H9 (cell line): Measurements from ENCODE around the gene MAGEE1. TPM values are rescaled to one million over a fixed set of nuclear protein-coding genes. Genes with fewer than 3 reads are reported as not detected.

Source experiments
- DNase-seq: peaks from one replicate; pipeline ENCODE4 v3.0.0-alpha.2; 2017
- H2AFZ ChIP-seq: one replicate; pipeline ENCODE4 v1.6.1; 2013; ENCODE audit warnings: mild to moderate bottlenecking, low read length, control low read depth, moderate library complexity
- H2AK5ac ChIP-seq: 2 replicates; pipeline ENCODE4 v1.6.1; 2013; ENCODE audit warnings: low read length, control low read depth, mixed read lengths; ENCODE audit not compliant: insufficient read length
- H2BK120ac ChIP-seq: one replicate; pipeline ENCODE4 v1.6.1; 2013; ENCODE audit warnings: low read depth, mild to moderate bottlenecking, low read length, control low read depth, inconsistent platforms; ENCODE audit not compliant: poor library complexity, severe bottlenecking
- H2BK12ac ChIP-seq: 2 replicates; pipeline ENCODE4 v1.6.1; 2013; ENCODE audit warnings: low read length, control low read depth, mixed read lengths, low read depth; ENCODE audit not compliant: insufficient read length
- H2BK15ac ChIP-seq: 2 replicates; pipeline ENCODE4 v1.6.1; 2013; ENCODE audit warnings: low read depth, low read length, control low read depth
- H2BK20ac ChIP-seq: one replicate; pipeline ENCODE4 v1.6.1; 2013; ENCODE audit warnings: low read depth, mild to moderate bottlenecking, low read length, control low read depth, inconsistent platforms; ENCODE audit not compliant: poor library complexity, severe bottlenecking
- H2BK5ac ChIP-seq: 2 replicates; pipeline ENCODE4 v1.6.1; 2013; ENCODE audit warnings: low read length, control low read depth, mixed read lengths; ENCODE audit not compliant: insufficient read length
- H3K14ac ChIP-seq: 2 replicates; pipeline ENCODE4 v1.6.1; 2013; ENCODE audit warnings: low read length, control low read depth; ENCODE audit not compliant: insufficient read depth
- H3K18ac ChIP-seq: 2 replicates; pipeline ENCODE4 v1.6.1; 2013; ENCODE audit warnings: low read depth, mild to moderate bottlenecking, mixed read lengths, low read length, control low read depth; ENCODE audit not compliant: insufficient read length
- H3K23ac ChIP-seq: 2 replicates; pipeline ENCODE4 v1.6.1; 2013; ENCODE audit warnings: low read length, control low read depth, mixed read lengths, low read depth; ENCODE audit not compliant: insufficient read length
- H3K23me2 ChIP-seq: 2 replicates; pipeline ENCODE4 v1.6.1; 2013; ENCODE audit warnings: low read depth, mild to moderate bottlenecking, mixed read lengths, low read length, control low read depth; ENCODE audit not compliant: insufficient read length, poor library complexity, severe bottlenecking
- H3K27ac ChIP-seq: 2 replicates; pipeline ENCODE4 v1.5.1; 2013; ENCODE audit warnings: low read length, control low read depth, mixed read lengths, low read depth; ENCODE audit not compliant: insufficient read length
- H3K27me3 ChIP-seq: 2 replicates; pipeline ENCODE4 v1.6.1; 2013; ENCODE audit warnings: low read length, control low read depth, inconsistent platforms; ENCODE audit not compliant: insufficient read depth
- H3K4ac ChIP-seq: 2 replicates; pipeline ENCODE4 v1.6.1; 2013; ENCODE audit warnings: low read depth, mild to moderate bottlenecking, control low read depth, inconsistent platforms, low read length, moderate library complexity
- H3K4me1 ChIP-seq: 2 replicates; pipeline ENCODE4 v1.6.1; 2013; ENCODE audit warnings: low read length, control low read depth, inconsistent platforms; ENCODE audit not compliant: insufficient read depth
- H3K4me2 ChIP-seq: 2 replicates; pipeline ENCODE4 v1.6.1; 2013; ENCODE audit warnings: low read length, control low read depth, mixed read lengths; ENCODE audit not compliant: insufficient read length, insufficient read depth
- H3K56ac ChIP-seq: 2 replicates; pipeline ENCODE4 v1.6.1; 2013; ENCODE audit warnings: low read depth, mild to moderate bottlenecking, mixed read lengths, low read length, control low read depth; ENCODE audit not compliant: insufficient read length
- H3K79me1 ChIP-seq: 2 replicates; pipeline ENCODE4 v1.6.1; 2013; ENCODE audit warnings: low read depth, mild to moderate bottlenecking, moderate library complexity, low read length, control low read depth, inconsistent platforms; ENCODE audit not compliant: insufficient read depth, poor library complexity, severe bottlenecking
- H3K79me2 ChIP-seq: 2 replicates; pipeline ENCODE4 v1.6.1; 2013; ENCODE audit warnings: low read length, control low read depth, inconsistent platforms; ENCODE audit not compliant: insufficient read depth
- H3K9ac ChIP-seq: 2 replicates; pipeline ENCODE4 v1.6.1; 2013; ENCODE audit warnings: low read length, control low read depth, mixed read lengths; ENCODE audit not compliant: insufficient read length; ENCODE audit errors: extremely low read depth
- H3K9me3 ChIP-seq: one replicate; pipeline ENCODE4 v1.6.1; 2013; ENCODE audit warnings: low read depth, low read length, inconsistent platforms; ENCODE audit not compliant: control insufficient read depth
- H3T11ph ChIP-seq: one replicate; pipeline ENCODE4 v1.6.1; 2013; ENCODE audit warnings: mild to moderate bottlenecking, low read length, control low read depth, inconsistent platforms
- H4K20me1 ChIP-seq: one replicate; pipeline ENCODE4 v1.6.1; 2013; ENCODE audit not compliant: control insufficient read depth, insufficient read length, insufficient read depth
- H4K5ac ChIP-seq: 2 replicates; pipeline ENCODE4 v1.6.1; 2013; ENCODE audit warnings: low read depth, mild to moderate bottlenecking, mixed read lengths, low read length, control low read depth; ENCODE audit not compliant: insufficient read length
- H4K8ac ChIP-seq: replicated peaks from 2 replicates; pipeline ENCODE4 v1.6.1; 2013; ENCODE audit warnings: low read length, control low read depth, mixed read lengths, low read depth; ENCODE audit not compliant: insufficient read length
- H4K91ac ChIP-seq: 2 replicates; pipeline ENCODE4 v1.6.1; 2013; ENCODE audit warnings: low read depth, mild to moderate bottlenecking, moderate library complexity, mixed read lengths, low read length, control low read depth; ENCODE audit not compliant: insufficient read length
- H3K27ac Mint-ChIP-seq, 3 experiments: 2 replicates in 2 of 3; 3 replicates in 1 of 3; pipeline ENCODE4 v1.8.0; 2020 to 2021; ENCODE audit warnings: mixed read lengths in 3 of 3, mild to moderate bottlenecking in 1 of 3, moderate library complexity in 1 of 3
- H3K27me3 Mint-ChIP-seq: 2 replicates; pipeline ENCODE4 v1.8.0; 2021; ENCODE audit warnings: low read depth, mild to moderate bottlenecking, moderate library complexity, mixed read lengths
- H3K36me3 Mint-ChIP-seq, 3 experiments: 2 replicates in 2 of 3; 3 replicates in 1 of 3; pipeline ENCODE4 v1.8.0; 2020 to 2021; ENCODE audit warnings: low read depth in 3 of 3, mixed read lengths in 3 of 3; ENCODE audit not compliant: insufficient read depth in 1 of 3
- H3K4me1 Mint-ChIP-seq, 2 experiments: 2 replicates each; pipeline ENCODE4 v1.8.0; 2020; ENCODE audit warnings: mixed read lengths in 2 of 2
- H3K4me3 Mint-ChIP-seq, 2 experiments: 2 replicates in 1 of 2; 3 replicates in 1 of 2; pipeline ENCODE4 v1.8.0; 2020 to 2021; ENCODE audit warnings: mild to moderate bottlenecking in 2 of 2, mixed read lengths in 2 of 2, moderate library complexity in 1 of 2
- H3K9me3 Mint-ChIP-seq, 2 experiments: 2 replicates in 1 of 2; 3 replicates in 1 of 2; pipeline ENCODE4 v1.8.0; 2020; ENCODE audit warnings: mild to moderate bottlenecking in 2 of 2, mixed read lengths in 2 of 2, moderate library complexity in 1 of 2
- WGBS: extraction: QIAGEN DNeasy Blood & Tissue Kit; methylation state at CpG from one replicate; pipeline ENCODE4 v1.1.7; 2013; ENCODE audit warnings: missing lambda C conversion rate, low lambda C conversion rate, mixed read lengths; ENCODE audit not compliant: insufficient read length; ENCODE audit errors: extremely low coverage; 5-methylcytosine and 5-hydroxymethylcytosine counted together
- total RNA-seq: library from RNA; stranded (reverse); gene quantifications from 2 replicates; pipeline ENCODE4 v1.2.1, GENCODE V29; 2021
- TF ChIP-seq, protein P1 (sequence below): fragments of 200-600 bp; sonication (generic); conservative IDR thresholded peaks from 3 replicates; pipeline ENCODE4 v1.8.0; 2021; ENCODE audit warnings: antibody characterized with exemption, mild to moderate bottlenecking

The MAGEE1 gene
- total RNA-seq, 1 experiment from 2014 or later: 4.2 TPM

DNA sequence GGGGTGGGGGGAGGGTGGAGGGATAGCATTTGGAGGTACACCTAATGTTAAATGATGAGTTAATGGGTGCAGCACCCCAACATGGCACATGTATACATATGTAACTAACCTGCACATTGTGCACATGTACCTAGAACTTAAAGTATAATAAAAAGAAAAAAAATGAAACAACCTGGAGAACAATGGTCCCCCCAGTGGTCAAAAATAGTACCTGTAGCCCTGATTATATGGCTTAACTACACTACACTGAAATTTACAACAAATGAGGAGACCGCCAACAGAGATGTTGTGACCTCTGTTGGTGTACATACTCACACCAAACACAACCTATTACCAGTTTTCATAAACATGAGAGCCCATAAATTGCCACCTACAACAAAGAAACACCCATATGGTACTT is 7.3 kb upstream of the MAGEE1 start:
- no peak overlapping the region for H3K18ac ChIP-seq
- H2BK12ac ChIP-seq: no peak overlapping the region
- H3K4me3 Mint-ChIP-seq: no peak overlapping the region
- H3K4me1 ChIP-seq: no peaks in the 10 kb centered on the region
- no peak overlapping the region for H3K9ac ChIP-seq
- no peak overlapping the region for H3K56ac ChIP-seq
- H3K23me2 ChIP-seq: no peaks in the 10 kb centered on the region
- WGBS: no CpG with 5 or more reads among the region's 1 CpG
- H3K36me3 Mint-ChIP-seq: peaks cover 0 to 5% (median 0%) of the 10 kb centered on the region in 3 experiments; a peak in 2 of 7 replicates
- H3K79me1 ChIP-seq: no peaks in the 10 kb centered on the region
- TF ChIP-seq, protein P1, sequence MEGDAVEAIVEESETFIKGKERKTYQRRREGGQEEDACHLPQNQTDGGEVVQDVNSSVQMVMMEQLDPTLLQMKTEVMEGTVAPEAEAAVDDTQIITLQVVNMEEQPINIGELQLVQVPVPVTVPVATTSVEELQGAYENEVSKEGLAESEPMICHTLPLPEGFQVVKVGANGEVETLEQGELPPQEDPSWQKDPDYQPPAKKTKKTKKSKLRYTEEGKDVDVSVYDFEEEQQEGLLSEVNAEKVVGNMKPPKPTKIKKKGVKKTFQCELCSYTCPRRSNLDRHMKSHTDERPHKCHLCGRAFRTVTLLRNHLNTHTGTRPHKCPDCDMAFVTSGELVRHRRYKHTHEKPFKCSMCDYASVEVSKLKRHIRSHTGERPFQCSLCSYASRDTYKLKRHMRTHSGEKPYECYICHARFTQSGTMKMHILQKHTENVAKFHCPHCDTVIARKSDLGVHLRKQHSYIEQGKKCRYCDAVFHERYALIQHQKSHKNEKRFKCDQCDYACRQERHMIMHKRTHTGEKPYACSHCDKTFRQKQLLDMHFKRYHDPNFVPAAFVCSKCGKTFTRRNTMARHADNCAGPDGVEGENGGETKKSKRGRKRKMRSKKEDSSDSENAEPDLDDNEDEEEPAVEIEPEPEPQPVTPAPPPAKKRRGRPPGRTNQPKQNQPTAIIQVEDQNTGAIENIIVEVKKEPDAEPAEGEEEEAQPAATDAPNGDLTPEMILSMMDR: peak; percentile 52
- H3K27me3 Mint-ChIP-seq: peaks cover 5% of the 10 kb centered on the region; the same call in 1 of the 2 replicates
- H3T11ph ChIP-seq: no peak overlapping the region
- no peak overlapping the region for H2BK120ac ChIP-seq
- H2AFZ ChIP-seq: no peak overlapping the region
- no peak overlapping the region for H2BK20ac ChIP-seq
- H2BK15ac ChIP-seq: no peak overlapping the region
- no peak overlapping the region for H3K4me2 ChIP-seq
- no peak overlapping the region for H3K4ac ChIP-seq
- H2BK5ac ChIP-seq: no peak overlapping the region
- peaks cover 26% of the 10 kb centered on the region for H3K9me3 ChIP-seq
- no peak overlapping the region for H4K8ac ChIP-seq
- H3K14ac ChIP-seq: no peak overlapping the region
- no peak for DNase-seq
- no peaks in the 10 kb centered on the region for H4K20me1 ChIP-seq
- H3K4me1 Mint-ChIP-seq: no peaks in the 10 kb centered on the region
- H3K27ac ChIP-seq: no peak overlapping the region
- peaks cover 69 to 75% of the 10 kb centered on the region in 2 experiments for H3K9me3 Mint-ChIP-seq
- H3K79me2 ChIP-seq: no peaks in the 10 kb centered on the region
- no peaks in the 10 kb centered on the region for H3K27me3 ChIP-seq
- H4K91ac ChIP-seq: no peak overlapping the region
- H3K27ac Mint-ChIP-seq: no peak overlapping the region
- H3K23ac ChIP-seq: no peak overlapping the region
- no peak overlapping the region for H2AK5ac ChIP-seq
- H4K5ac ChIP-seq: no peak overlapping the region
